OCI-LY1 (cell line): ENCODE results near the gene LAMA3.

ENCODE experiments used
- H2AFZ ChIP-seq: fragments of 200-600 bp; sonication (generic), shearing (Covaris generic); 2 replicates; pipeline ENCODE4 v1.6.0; 2014; ENCODE audit warnings: antibody characterized with exemption, mild to moderate bottlenecking, low read length
- H3F3A ChIP-seq: fragments of 200-600 bp; sonication (generic), shearing (Covaris generic); 2 replicates; pipeline ENCODE4 v1.6.0; 2014; ENCODE audit warnings: mild to moderate bottlenecking, antibody characterized with exemption, low read length, moderate library complexity; ENCODE audit not compliant: insufficient read depth
- H3K27ac ChIP-seq: fragments of 200-600 bp; sonication (generic); 2 replicates; pipeline ENCODE4 v1.5.1; 2014; ENCODE audit warnings: low read length, mixed run types, mild to moderate bottlenecking, low read depth; ENCODE audit not compliant: poor library complexity, severe bottlenecking
- H3K27me3 ChIP-seq: fragments of 200-600 bp; sonication (generic); 2 replicates; pipeline ENCODE4 v1.6.0; 2014; ENCODE audit warnings: antibody characterized with exemption, mild to moderate bottlenecking, low read length, moderate library complexity; ENCODE audit not compliant: insufficient read depth
- H3K36me3 ChIP-seq: fragments of 200-600 bp; sonication (generic); 2 replicates; pipeline ENCODE4 v1.6.1; 2014; ENCODE audit warnings: mild to moderate bottlenecking, antibody characterized with exemption, low read length, moderate library complexity, mixed read lengths; ENCODE audit not compliant: insufficient read depth
- H3K4me1 ChIP-seq: fragments of 200-600 bp; sonication (generic); 2 replicates; pipeline ENCODE4 v1.5.1; 2014; ENCODE audit warnings: mild to moderate bottlenecking, low read length, moderate library complexity; ENCODE audit not compliant: insufficient read depth, severe bottlenecking
- H3K4me2 ChIP-seq: fragments of 200-600 bp; sonication (generic), shearing (Covaris generic); 2 replicates; pipeline ENCODE4 v1.6.1; 2014; ENCODE audit warnings: low read length
- H3K4me3 ChIP-seq: fragments of 200-600 bp; sonication (generic); 2 replicates; pipeline ENCODE4 v1.5.1; 2014; ENCODE audit warnings: low read length, low read depth, mild to moderate bottlenecking, mixed read lengths; ENCODE audit not compliant: poor library complexity, severe bottlenecking
- H3K79me2 ChIP-seq: fragments of 200-600 bp; shearing (Covaris generic); 2 replicates; pipeline ENCODE4 v1.6.1; 2016; ENCODE audit warnings: mixed run types, low read length, mixed read lengths; ENCODE audit not compliant: insufficient read depth
- H3K9ac ChIP-seq: fragments of 200-600 bp; sonication (generic), shearing (Covaris generic); 2 replicates; pipeline ENCODE4 v1.6.1; 2014; ENCODE audit warnings: mild to moderate bottlenecking, low read length, mixed read lengths
- H3K9me2 ChIP-seq: fragments of 200-600 bp; sonication (generic), shearing (Covaris generic); 2 replicates; pipeline ENCODE4 v1.6.1; 2014; ENCODE audit warnings: low read depth, mild to moderate bottlenecking, low read length, mixed read lengths
- H3K9me3 ChIP-seq: fragments of 200-600 bp; shearing (Covaris generic); 2 replicates; pipeline ENCODE4 v1.6.1; 2014; ENCODE audit warnings: low read length, mixed read lengths
- H4K20me1 ChIP-seq: fragments of 200-600 bp; sonication (generic), shearing (Covaris generic); 2 replicates; pipeline ENCODE4 v1.6.0; 2016; ENCODE audit warnings: mild to moderate bottlenecking, low read length; ENCODE audit not compliant: insufficient read depth
- CTCF ChIP-seq: fragments of 200-600 bp; sonication (generic), shearing (Covaris generic); IDR thresholded peaks from 2 replicates; pipeline ENCODE4 v1.5.1; 2017; ENCODE audit warnings: mild to moderate bottlenecking, antibody characterized with exemption, low read length, moderate library complexity, mixed read lengths
- EZH2 ChIP-seq: fragments of 200-600 bp; sonication (generic), shearing (Covaris generic); IDR thresholded peaks from 2 replicates; pipeline ENCODE4 v1.8.0; 2017; ENCODE audit warnings: borderline replicate concordance, mixed run types, mild to moderate bottlenecking, antibody characterized with exemption, low read length, moderate library complexity, mixed read lengths

The LAMA3 gene

GRCh38 chr18:23900994-23901393 is 211.7 kb downstream of the LAMA3 start:
- no peaks in the 10 kb centered on the region for H3K4me1 ChIP-seq
- H3K27me3 ChIP-seq, result no peaks in the 10 kb centered on the region
- no peaks in the 10 kb centered on the region for H3K9me2 ChIP-seq
- H3K36me3 ChIP-seq, result no peaks in the 10 kb centered on the region
- no peak overlapping the region for H2AFZ ChIP-seq
- H4K20me1 ChIP-seq, result no peaks in the 10 kb centered on the region
- H3K9me3 ChIP-seq, result no peaks in the 10 kb centered on the region
- no peaks in the 10 kb centered on the region for H3F3A ChIP-seq
- no peak overlapping the region for H3K4me2 ChIP-seq
- TF ChIP-seq CTCF (no peak), EZH2 (no peak)
- no peaks in the 10 kb centered on the region for H3K79me2 ChIP-seq
- no peak overlapping the region for H3K4me3 ChIP-seq
- H3K9ac ChIP-seq, result no peak overlapping the region
- H3K27ac ChIP-seq, result no peak overlapping the region

GRCh38 chr18:23902396-23902795 is 213.1 kb downstream of the LAMA3 start:
- Histone ChIP-seq H3K36me3 (no peaks in the 10 kb centered on the region), H3K9me3 (no peaks in the 10 kb centered on the region), H3K27me3 (no peaks in the 10 kb centered on the region), H3K27ac (no peak overlapping the region), H4K20me1 (no peaks in the 10 kb centered on the region), H3K9me2 (no peaks in the 10 kb centered on the region), H3F3A (no peaks in the 10 kb centered on the region), H2AFZ (no peak overlapping the region), H3K79me2 (no peaks in the 10 kb centered on the region), H3K9ac (no peak overlapping the region), H3K4me2 (no peak overlapping the region), H3K4me3 (no peak overlapping the region), H3K4me1 (no peaks in the 10 kb centered on the region)
- TF ChIP-seq EZH2 (no peak), CTCF (no peak)

- H3K79me2 ChIP-seq, result no peaks in the 10 kb centered on the region
- H3K4me2 ChIP-seq, result no peak overlapping the region
- H3K9me2 ChIP-seq, result no peaks in the 10 kb centered on the region
- no peak overlapping the region for H2AFZ ChIP-seq
- TF ChIP-seq CTCF, result no peak
- H4K20me1 ChIP-seq, result no peaks in the 10 kb centered on the region
- no peak overlapping the region for H3K4me3 ChIP-seq
- no peaks in the 10 kb centered on the region for H3F3A ChIP-seq
- no peaks in the 10 kb centered on the region for H3K9me3 ChIP-seq
- no peaks in the 10 kb centered on the region for H3K27me3 ChIP-seq
- no peaks in the 10 kb centered on the region for H3K4me1 ChIP-seq
- no peak overlapping the region for H3K9ac ChIP-seq
- H3K36me3 ChIP-seq, result no peaks in the 10 kb centered on the region
- no peak overlapping the region for H3K27ac ChIP-seq
Measured at GRCh38 chr18:23903971-23904370, 214.7 kb downstream of the LAMA3 start.
